ENCODE data around the gene SORCS2.

The SORCS2 gene

DNA sequence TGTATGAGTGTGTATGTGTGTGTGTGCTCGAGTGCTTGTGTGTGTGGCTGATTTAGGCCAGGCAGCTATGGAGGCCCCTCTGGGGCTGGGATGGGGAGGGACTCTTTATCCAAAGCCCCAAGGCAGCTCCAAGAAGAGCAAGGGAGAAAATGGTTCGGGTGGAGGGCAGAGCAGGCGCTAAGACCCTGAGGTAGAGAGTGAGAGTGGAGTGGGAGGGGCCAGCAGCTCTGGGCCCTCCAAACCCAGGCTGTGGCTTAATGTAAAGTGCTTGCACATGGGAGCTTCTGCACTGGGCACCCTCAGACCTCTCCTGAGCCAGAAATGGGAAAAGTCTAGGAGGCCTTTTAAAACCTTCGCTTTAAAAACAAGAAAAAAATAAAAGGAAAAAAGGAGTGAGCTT lies 475.9 kb downstream of the SORCS2 start:
- in situ Hi-C loops (cut with MboI; ENCODE audit: low sequenced_read_pairs), result no loop called here

DNA sequence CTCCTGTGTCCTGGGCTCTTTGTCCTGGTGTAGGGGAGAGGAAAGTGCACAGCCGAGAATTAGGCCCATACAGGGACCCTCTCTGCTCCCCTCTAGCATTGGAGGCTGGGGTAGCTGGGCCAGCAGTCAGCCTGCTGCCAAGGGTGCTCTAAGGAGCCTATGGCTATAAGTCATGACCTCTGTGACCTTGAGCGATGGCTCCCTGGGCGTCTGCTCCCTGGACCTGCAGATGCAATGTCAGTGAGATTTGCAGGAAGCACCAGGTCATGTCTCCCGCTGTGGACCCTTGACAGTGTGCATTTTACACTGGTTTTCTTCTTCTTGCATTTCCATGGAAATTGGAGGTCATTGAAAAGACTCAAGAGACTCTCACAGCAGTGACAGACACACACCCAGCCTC lies 476.5 kb downstream of the SORCS2 start:
- in situ Hi-C loops (cut with MboI; ENCODE audit: low sequenced_read_pairs), result no loop called here

DNA sequence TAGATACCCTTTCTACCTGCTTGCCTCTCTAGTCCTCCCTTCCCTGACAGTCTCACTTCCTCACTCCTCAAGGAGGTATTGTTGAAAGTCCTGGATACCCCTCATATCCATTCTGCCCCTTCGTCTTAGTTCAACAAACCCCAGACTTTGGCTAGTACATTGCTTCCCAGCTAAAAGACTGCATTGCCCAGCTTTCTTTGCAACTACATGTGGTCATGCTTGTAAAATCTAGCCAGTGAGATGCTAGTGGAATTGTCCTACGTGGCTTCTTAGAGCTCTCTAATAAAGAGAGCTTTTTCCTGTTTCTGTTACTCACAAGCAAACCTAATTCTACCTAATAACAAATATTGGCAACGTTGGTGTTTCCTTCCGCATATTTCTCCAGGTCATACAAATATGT lies 480.3 kb downstream of the SORCS2 start:
- in situ Hi-C loops (cut with MboI; ENCODE audit: low sequenced_read_pairs), result no loop called here

DNA sequence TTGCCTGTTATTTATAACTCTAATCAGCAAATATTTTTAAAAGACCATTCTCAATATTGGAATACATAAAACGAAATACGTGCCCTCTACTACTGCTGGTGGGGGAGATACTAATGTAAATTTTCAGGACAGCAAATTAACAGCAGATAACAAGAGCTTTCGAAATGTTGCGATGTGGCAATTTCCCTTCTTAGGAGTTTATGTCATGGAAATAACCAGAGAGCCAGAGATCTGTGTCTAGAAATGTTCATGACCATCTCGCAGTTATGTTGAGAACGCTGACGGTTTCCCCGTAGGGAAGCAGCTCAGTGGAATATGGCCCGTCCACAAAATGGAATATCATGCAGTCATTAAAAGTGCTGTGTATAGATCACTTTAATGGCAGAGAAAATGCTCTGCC lies 480.8 kb downstream of the SORCS2 start:
- in situ Hi-C loops (cut with MboI; ENCODE audit: low sequenced_read_pairs), result no loop called here

DNA sequence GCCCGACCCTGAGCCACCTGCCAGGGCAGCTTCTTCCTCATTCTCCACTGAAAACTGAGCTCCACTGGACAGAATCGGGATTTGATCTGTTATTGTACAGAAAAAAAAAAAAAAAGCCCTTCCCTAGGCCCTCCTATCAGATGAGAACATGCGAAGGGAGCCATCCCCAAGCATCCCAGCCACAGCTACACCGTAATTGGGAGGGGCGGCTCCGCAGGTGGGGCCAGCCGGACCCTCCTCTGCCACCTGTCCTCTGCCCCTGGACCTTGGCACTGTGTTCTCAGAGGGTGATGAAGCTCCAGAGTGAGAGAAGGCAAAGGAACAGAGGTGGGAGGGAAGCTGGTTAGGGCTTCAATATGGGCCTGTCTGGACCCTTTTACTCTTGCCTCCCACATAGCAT lies 482.4 kb downstream of the SORCS2 start:
- in situ Hi-C loops (cut with MboI; ENCODE audit: low sequenced_read_pairs), result no loop called here

DNA sequence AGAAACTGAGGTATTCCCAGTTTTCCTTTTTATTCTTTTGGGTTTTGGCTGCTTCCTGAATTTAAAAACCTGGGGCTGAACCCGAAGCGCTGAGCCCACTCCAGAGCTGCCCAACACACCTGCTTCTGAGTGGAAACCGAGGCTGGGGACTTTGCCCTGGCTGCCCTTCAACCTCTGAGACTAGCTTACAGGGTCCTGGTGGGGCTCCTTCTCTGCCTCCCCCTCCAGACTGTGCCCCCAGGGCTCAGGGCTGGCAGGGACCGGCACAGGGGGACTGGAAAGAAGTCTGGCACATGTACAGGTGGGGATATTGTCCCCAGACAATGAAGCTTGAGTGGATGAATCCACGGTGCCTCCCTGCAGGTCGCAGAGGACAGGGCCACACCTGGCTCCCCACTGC lies 482.8 kb downstream of the SORCS2 start:
- in situ Hi-C loops (cut with MboI; ENCODE audit: low sequenced_read_pairs), result no loop called here

DNA sequence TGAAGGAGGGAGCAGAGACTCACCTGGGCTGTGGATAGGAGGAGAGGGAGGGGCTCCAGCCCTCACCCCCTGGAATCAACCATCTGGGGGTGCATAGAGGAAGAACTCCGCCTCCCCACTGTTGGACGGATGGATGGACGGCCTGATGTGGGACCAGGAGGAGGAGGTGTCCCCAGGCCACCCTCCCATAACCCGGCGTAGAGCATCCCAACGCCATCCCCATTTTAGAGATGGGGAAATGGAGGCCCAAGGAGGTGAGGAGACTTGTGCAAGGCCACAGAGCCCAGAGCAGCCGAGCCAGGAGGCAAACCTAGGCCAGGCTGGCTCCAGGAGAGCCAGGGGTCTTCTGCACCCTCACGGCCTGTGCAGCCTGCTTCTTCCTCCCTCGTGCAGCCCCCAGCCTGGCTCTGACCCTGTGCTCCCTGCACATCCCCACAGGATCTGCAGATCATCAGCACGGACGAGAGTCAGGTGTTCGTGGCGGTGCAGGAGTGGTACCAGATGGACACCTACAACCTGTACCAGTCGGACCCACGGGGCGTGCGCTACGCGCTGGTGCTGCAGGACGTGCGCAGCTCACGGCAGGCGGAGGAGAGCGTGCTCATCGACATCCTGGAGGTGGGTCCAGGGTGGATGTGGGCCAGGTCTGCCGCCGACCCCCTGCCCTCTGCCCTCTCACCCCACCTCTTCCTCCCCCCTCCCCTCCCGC lies 483.4 kb downstream of the SORCS2 start:
- in situ Hi-C loops (cut with MboI; ENCODE audit: low sequenced_read_pairs), result no loop called here

DNA sequence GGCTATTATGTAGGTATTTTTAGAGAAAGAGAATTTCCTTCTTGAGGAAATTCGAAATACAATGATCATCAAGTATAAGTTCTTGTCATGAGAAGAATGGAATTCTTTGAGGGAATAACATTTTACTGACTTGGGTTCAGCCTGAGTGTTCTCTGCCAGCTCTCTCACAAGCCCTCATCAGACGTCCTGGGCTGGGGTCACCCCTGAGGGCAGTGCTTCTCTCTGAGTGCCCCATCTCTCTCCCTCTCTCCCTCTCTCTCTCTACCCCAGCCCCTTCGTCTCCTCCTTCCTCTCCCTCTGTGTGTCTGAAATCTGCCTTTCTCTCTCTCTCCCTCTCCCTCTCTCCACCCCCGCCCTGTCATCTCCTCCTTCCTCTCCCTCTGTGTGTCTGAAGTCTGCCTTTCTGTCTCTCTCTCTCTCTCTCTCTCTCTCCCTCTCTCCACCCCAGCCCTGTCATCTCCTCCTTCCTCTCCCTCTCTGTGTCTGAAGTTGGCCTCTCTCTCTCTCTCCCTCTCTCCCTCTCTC lies 484.1 kb downstream of the SORCS2 start:
- in situ Hi-C loops (cut with MboI; ENCODE audit: low sequenced_read_pairs), result no loop called here

DNA sequence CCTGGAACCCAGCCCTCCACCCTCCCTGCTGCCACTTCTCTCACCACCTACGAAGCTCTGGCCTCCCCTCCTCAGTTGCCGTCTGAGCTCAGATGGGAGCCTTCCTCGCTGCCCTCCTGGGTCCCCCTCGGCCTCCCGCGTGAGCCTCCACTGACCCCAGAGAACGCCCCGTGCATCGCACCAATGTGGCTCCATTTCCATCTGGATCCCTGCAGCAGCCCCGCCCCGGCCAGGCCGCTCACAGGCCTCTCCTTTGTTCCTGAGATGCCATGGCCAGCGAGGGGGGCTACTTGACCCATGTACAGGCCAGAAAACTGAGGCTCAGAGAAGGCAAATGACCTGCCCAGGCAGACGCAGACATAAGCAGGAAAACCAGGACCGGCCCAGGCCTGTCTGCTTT lies 484.7 kb downstream of the SORCS2 start:
- in situ Hi-C loops (cut with MboI; ENCODE audit: low sequenced_read_pairs), result no loop called here

DNA sequence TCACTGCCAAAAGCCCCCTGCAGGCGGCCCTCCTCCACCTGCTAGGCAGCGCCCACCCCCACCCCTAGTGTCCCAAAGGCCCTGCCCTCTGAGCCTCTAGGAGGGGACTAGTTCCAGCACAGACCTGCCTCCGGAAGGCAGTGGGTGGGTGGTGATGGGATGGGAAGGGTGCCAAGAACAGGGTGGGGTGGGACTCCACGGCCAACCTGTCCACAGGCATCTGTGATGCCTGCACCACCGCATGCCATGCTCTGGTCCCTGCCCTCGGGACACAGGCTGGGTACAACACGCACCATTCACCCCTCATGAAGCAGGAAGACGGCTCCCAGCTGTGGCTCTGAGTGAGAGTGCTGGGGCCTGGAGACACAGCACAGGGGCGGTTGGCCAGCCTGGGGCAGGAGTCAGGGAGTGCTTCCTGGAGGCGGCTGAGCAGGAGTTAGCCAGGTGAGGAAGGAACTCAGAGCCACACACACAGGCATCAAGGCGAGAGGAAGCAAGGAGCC lies 485.5 kb downstream of the SORCS2 start:
- in situ Hi-C loops (cut with MboI; ENCODE audit: low sequenced_read_pairs), result no loop called here

DNA sequence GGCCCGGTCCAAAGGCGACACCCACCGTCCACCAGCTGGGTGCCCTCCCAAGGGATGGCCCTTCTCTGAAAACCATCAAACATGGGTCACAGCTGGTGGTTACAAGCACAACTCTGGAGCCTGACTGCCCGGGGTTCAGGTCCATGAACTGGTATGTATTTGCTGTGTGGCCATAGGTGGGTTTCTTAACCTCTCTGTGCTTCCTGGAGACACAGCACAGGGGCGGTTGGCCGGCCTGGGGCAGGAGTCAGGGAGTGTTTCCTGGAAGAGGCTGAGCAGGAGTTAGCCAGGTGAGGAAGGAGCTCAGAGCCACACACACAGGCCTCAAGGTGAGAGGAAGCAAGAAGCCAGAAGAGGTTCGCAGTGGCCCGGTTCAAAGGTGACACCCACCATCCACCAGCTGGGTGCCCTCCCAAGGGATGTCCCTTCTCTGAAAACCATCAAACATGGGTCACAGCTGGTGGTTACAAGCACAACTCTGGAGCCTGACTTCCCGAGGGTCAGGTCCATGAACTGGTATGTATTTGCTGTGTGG lies 486.0 kb downstream of the SORCS2 start:
- in situ Hi-C loops (cut with MboI; ENCODE audit: low sequenced_read_pairs), result no loop called here

DNA sequence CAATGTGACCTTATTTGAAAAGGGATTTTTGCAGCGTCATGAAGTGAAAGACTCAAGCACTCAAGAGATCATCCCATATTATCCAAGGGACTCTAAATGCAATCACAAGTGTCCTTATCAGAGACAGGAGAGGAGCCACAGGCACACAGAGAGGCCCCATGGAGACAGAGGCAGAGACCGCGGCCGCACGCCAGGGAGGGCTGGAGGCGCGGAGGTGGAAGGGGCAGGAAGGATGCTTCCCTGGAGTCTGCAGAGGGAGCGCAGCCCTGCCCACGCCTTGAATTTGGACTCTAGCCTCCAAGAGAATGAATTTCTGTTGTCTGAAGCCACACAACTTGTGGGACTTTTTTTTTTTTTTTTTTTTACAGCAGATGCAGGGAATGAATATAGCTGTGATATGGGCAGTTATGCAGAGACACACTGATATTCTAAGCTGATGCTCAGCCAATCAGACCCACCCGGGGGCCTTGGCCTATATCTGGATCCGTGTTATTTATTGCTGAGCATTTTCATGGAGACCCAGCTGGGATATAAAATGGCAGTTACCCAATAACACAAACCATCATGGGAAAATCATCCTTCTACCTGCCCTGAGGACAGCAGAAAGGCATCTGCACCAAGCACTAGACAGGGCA lies 487.2 kb downstream of the SORCS2 start:
- in situ Hi-C loops (cut with MboI; ENCODE audit: low sequenced_read_pairs), result no loop called here

DNA sequence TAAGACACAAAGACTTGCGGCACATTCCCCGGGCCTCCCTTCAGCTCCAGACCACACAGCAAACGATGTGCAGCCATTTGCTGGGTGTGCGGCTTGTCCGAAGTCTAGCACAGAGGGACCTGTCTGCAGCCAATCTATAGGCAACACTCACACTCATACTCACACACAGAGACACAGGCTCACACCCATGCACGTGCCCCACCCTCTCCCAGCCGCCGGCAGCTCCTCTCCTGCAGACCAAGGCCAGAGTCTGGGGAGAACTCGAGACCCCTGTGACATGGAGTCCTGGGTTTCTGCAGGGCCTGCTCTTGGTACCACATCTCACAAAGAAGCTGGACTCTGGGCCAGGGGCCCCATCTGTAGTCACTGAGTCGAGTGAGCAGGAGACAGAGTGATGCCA lies 487.8 kb downstream of the SORCS2 start:
- in situ Hi-C loops (cut with MboI; ENCODE audit: low sequenced_read_pairs), result no loop called here

DNA sequence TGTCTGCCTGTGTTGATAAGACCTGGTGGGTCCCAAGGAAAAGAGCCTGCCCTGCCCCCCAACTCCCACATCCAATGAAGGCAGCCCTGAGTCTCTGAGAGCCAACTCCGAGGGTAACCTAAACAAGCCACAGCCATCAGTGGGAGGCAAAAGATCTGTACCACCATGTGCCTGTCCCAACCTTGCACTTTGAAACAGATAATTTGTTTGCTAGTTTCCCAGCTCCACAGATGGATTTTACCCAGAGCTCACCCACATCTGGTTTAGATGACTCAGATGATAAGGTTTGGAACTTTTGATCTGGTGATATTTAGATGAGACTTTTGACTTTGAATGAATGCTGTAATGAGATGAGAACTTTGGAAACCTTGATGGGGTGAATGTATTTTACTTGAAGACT lies 488.4 kb downstream of the SORCS2 start:
- in situ Hi-C loops (cut with MboI; ENCODE audit: low sequenced_read_pairs), result no loop called here

DNA sequence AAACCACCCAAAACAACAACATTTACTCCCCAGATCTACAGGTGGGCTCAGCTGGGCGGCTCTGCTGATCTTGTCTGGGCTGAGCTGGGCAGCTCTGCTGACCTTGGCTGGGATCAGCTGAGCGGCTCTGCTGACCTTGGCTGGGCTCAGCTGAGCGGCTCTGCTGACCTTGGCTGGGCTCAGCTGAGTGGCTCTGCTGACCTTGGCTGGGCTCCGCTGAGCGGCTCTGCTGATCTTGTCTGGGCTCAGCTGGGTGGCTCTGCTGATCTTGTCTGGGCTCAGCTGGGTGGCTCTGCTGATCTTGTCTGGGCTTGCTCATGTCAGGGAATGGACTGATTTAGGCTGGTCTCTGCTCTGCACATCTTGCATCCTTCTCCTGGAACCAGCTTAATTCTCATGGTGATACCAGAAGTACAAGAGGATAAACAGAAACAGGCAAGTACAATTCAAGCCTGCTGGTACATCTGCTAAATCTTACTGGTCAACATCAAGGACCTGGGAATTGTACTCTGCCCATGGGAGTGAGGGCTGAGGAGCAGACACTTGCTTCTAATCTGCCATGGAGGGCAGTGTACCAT lies 490.9 kb downstream of the SORCS2 start:
- in situ Hi-C loops (cut with MboI; ENCODE audit: low sequenced_read_pairs), result no loop called here

DNA sequence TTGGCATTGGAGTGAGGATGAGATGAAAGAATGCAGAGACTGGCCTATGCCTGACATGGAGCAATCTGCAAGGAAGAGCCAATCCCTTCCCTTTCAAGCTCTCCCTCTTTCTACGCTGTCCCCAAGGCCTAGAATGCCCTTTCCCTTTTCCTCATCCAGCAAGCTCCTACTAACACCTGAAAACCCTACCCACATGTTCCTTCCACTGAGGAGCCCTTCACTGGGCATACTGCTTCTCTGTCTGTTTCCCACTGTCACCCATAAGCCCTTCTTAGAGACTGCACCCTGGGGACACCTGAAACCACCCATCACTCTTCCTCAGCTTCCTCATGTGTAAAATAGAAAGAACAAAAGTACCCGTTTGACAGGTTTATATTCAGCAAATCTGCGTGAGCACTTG lies 492.0 kb downstream of the SORCS2 start:
- in situ Hi-C loops (cut with MboI; ENCODE audit: low sequenced_read_pairs), result no loop called here

DNA sequence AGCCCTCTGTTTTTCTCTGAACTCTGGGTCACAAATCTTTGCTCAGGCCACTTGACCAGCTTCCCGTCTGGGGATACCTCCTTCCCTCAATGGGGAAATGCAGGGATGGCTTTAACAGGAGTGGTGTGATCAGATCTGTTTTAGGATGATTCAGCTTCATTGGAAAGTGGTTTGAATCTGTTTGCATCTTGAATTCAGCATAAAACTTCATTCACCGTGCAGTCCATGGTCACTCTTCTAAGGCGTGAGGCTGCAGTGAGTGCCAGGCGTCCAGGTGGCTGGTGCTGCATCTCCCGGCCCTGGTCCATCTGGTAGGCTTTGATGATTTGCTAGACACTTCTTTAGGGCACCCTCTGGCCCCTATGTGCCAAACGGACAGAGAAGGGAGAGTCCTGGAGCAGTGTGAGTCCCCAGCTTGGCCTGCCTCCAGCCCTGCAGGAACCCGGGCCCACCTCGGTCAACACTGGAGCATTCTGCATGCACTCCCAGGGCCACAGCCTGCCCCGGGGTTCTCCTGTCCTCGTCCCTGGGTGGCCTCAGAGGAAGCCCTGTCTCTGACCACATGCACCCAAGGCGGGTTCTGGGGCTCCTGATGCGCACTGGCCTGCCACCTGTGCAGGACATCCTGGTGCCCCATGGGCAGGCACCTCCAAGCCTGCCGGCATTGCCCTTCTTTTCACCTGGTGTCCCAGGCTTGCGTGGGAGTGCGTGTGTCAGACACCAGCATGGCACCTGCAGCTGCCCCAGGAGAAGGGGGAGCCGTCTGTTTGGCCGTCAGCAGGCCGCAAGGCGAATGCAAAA lies 493.9 kb downstream of the SORCS2 start:
- in situ Hi-C loops (cut with MboI; ENCODE audit: low sequenced_read_pairs), result no loop called here

DNA sequence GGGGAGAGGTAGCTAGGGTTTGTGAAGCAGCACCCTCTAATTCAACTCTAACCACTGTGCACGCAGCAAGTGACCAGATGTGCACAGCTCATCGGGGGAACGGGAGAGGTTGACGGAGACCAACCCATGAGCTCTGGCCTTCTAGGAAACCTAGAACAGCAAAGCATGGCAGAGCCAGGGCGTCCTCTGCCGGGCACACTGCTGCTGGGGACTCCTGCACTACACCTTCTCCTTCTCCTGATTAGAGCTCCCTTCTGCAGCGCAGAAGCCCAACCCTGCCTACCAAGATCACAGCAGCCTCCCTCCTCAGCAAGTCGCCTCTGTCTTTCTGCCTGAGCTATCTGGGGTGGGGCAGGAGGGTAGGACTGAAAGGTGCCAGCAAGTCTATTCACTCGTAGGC lies 494.7 kb downstream of the SORCS2 start:
- in situ Hi-C loops (cut with MboI; ENCODE audit: low sequenced_read_pairs), result no loop called here

DNA sequence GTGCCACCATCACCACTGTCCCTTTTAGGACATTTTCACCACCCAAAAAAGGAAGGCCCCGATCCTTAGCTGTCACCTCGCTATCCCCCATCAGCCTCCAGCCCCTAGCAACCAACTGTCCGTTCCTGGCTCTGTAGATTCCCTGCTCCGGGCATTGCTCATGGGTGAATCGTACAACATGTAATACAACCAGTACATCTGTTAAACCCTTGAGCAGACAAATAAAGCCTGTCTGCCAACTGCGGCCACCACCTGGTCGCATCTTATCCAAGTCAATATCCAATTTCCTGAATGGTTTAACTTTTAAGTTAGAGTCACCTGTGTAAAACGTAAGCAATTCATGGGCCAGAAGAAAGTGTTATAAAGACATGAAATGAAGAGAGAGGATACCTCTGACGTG lies 495.5 kb downstream of the SORCS2 start:
- in situ Hi-C loops (cut with MboI; ENCODE audit: low sequenced_read_pairs), result no loop called here

DNA sequence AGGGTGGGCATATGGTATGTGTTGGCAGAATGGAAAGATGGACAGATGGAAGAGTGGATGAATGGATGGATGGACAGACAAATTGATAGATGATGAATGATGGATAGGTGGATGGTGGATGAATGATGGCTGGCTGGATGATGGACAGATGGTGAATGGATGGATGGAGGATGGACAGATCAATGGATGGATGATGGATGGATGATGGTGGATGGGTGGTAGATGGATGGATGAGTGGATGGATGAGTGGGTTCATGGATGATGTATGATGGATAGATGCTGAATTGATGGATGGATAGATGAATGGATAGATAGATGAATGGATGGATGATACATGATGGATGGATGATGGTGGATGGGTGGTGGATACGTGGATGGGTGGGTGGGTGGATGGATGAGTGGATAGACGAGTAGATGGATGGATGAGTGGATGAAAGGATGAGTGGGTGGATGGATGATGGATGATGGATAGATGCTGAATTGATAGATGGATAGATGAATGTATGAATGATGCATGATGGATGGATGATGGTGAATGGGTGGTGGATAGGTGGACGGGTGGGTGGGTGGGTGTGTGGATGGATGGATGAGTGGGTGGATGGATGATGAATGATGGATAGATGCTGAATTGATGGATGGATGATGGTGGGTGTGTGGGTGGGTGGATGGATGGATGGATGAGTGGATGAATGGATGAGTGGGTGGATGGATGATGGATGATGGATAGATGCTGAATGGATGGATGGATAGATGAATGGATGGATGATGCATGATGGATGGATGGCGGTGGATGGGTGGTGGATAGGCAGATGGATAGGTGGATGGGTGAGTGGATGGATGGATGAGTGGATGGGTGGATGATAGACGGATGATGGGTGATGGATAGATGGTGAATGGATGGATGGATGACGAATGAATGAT lies 497.7 kb downstream of the SORCS2 start:
- in situ Hi-C loops (cut with MboI; ENCODE audit: low sequenced_read_pairs), result no loop called here
